Panc1 (cell line): ENCODE results near the gene BTG4. TPM values are rescaled to one million over a fixed set of nuclear protein-coding genes. Genes with fewer than 3 reads are reported as not detected.
A peak's percentile ranks its signal among the peaks of the same experiment; 100 is the strongest.

Source experiments
- ATAC-seq: fragments of 200-7000 bp; cut with Tn5 transposase; 2 replicates; pipeline ENCODE4 v1.9.1; 2020; ENCODE audit warnings: mild to moderate bottlenecking, moderate library complexity
- BruUV-seq: library from RNA; stranded (reverse); fragments of 400-500 nt; replicated peaks from 2 replicates; lab custom pipeline; 2021; lab: Mats Ljungman, UMichigan
- CTCF ChIA-PET: fragments of 300-600 bp; sonication (Branson Sonifier 250); formaldehyde crosslinking; loops from one replicate; lab custom pipeline; 2022; ENCODE audit warnings: antibody characterized with exemption; lab: Charles Lee
- POLR2A ChIA-PET: fragments of 300-600 bp; sonication (Branson Sonifier 250); formaldehyde crosslinking; loops from one replicate; lab custom pipeline; 2022; ENCODE audit warnings: antibody characterized with exemption; lab: Charles Lee
- DNase-seq: peaks from one replicate; pipeline ENCODE4 v3.0.0-alpha.2; 2010; ENCODE audit warnings: low read depth, low spot score
- H3K27ac ChIP-seq: 2 replicates; pipeline ENCODE4 v1.5.1; 2011; ENCODE audit warnings: mild to moderate bottlenecking, low read length, inconsistent platforms
- H3K27me3 ChIP-seq: fragments of 200-500 bp; sonication (Bioruptor generic); 2 replicates; pipeline ENCODE4 v1.6.0; 2014; ENCODE audit warnings: low read length, inconsistent platforms; ENCODE audit not compliant: control insufficient read depth, insufficient read depth
- H3K36me3 ChIP-seq: fragments of 200-500 bp; sonication (Bioruptor generic); 2 replicates; pipeline ENCODE4 v1.5.1; 2014; ENCODE audit warnings: inconsistent platforms, mild to moderate bottlenecking, low read length, moderate library complexity; ENCODE audit not compliant: control insufficient read depth, insufficient read depth
- H3K4me1 ChIP-seq: 2 replicates; pipeline ENCODE4 v1.5.1; 2011; ENCODE audit warnings: inconsistent platforms, mild to moderate bottlenecking, low read length, moderate library complexity; ENCODE audit not compliant: control insufficient read depth, insufficient read depth
- H3K4me3 ChIP-seq, 2 experiments: 2 replicates each; pipeline ENCODE4 v1.5.1; 2011 to 2012; ENCODE audit warnings: low read depth in 2 of 2, low read length in 2 of 2, mild to moderate bottlenecking in 2 of 2, inconsistent platforms in 1 of 2, moderate library complexity in 1 of 2
- H3K9me3 ChIP-seq: fragments of 200-500 bp; sonication (Bioruptor generic); 2 replicates; pipeline ENCODE4 v1.5.1; 2014; ENCODE audit warnings: low read depth, mild to moderate bottlenecking, inconsistent platforms, low read length, moderate library complexity; ENCODE audit not compliant: control insufficient read depth, insufficient read depth
- CTCF ChIP-seq: fragments of 450-650 bp; IDR thresholded peaks from 2 replicates; pipeline ENCODE4 v1.5.1; 2017; ENCODE audit warnings: mild to moderate bottlenecking
- POLR2AphosphoS5 ChIP-seq: IDR thresholded peaks from 2 replicates; pipeline ENCODE4 v1.6.1; 2012; ENCODE audit warnings: mild to moderate bottlenecking, low read depth, low read length, moderate library complexity
- SIN3A ChIP-seq: IDR thresholded peaks from 2 replicates; pipeline ENCODE4 v1.6.1; 2012; ENCODE audit warnings: low read depth, mild to moderate bottlenecking, low read length, moderate library complexity, borderline replicate concordance; ENCODE audit not compliant: insufficient read depth
- TCF7L2 ChIP-seq: IDR thresholded peaks from 2 replicates; pipeline ENCODE4 v1.6.1; 2011; ENCODE audit warnings: mild to moderate bottlenecking, low read depth, low read length, inconsistent platforms
- in situ Hi-C: cut with HindIII; loops from 2 replicates; pipeline ENCODE4 v1.10.0; 2016; ENCODE audit warnings: low sequenced_read_pairs, low pct_unique_long_range_greater_than_20kb
- intact Hi-C: fragments of 100-400 bp; cut with micrococcal nuclease; formaldehyde crosslinking; loops from one replicate; pipeline ENCODE4 v1.10.0; 2022; ENCODE audit not compliant: unreplicated experiment
- total RNA-seq: library from RNA; stranded (reverse); gene quantifications from one replicate; pipeline ENCODE4 v1.2.1, GENCODE V29; 2021; ENCODE audit not compliant: unreplicated experiment
- TF ChIP-seq, protein P1 (sequence below), 2 experiments: IDR thresholded peaks; 2 replicates each; pipeline ENCODE4 v1.6.1; 2011 to 2012; ENCODE audit warnings: low read depth in 2 of 2, control low read depth in 1 of 2, low read length in 1 of 2, mild to moderate bottlenecking in 1 of 2, moderate library complexity in 1 of 2; ENCODE audit not compliant: insufficient read depth in 1 of 2

The BTG4 gene
- total RNA-seq, 1 experiment from 2014 or later, result not detected

GRCh38 chr11:111456086-111456858, 55.9 kb downstream of the BTG4 start:
- no peak overlapping the region for H3K27ac ChIP-seq
- TF ChIP-seq POLR2AphosphoS5 (no peak), TCF7L2 (no peak), CTCF (no peak), SIN3A (no peak)
- TF ChIP-seq, protein P1, sequence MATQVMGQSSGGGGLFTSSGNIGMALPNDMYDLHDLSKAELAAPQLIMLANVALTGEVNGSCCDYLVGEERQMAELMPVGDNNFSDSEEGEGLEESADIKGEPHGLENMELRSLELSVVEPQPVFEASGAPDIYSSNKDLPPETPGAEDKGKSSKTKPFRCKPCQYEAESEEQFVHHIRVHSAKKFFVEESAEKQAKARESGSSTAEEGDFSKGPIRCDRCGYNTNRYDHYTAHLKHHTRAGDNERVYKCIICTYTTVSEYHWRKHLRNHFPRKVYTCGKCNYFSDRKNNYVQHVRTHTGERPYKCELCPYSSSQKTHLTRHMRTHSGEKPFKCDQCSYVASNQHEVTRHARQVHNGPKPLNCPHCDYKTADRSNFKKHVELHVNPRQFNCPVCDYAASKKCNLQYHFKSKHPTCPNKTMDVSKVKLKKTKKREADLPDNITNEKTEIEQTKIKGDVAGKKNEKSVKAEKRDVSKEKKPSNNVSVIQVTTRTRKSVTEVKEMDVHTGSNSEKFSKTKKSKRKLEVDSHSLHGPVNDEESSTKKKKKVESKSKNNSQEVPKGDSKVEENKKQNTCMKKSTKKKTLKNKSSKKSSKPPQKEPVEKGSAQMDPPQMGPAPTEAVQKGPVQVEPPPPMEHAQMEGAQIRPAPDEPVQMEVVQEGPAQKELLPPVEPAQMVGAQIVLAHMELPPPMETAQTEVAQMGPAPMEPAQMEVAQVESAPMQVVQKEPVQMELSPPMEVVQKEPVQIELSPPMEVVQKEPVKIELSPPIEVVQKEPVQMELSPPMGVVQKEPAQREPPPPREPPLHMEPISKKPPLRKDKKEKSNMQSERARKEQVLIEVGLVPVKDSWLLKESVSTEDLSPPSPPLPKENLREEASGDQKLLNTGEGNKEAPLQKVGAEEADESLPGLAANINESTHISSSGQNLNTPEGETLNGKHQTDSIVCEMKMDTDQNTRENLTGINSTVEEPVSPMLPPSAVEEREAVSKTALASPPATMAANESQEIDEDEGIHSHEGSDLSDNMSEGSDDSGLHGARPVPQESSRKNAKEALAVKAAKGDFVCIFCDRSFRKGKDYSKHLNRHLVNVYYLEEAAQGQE (IDR thresholded peaks at IDR 0.05; ENCODE audit: insufficient read depth in 1 of 2, low read depth in 2 of 2, low read length in 1 of 2), result no peak
- no peaks in the 10 kb centered on the region for H3K4me1 ChIP-seq
- no peaks in the 10 kb centered on the region for H3K9me3 ChIP-seq
- DNase-seq (no peak), ATAC-seq (no peak)
- H3K4me3 ChIP-seq, result no peak overlapping the region
- POLR2A ChIA-PET, result no interaction called here
- H3K36me3 ChIP-seq, result no peaks in the 10 kb centered on the region
- in situ Hi-C loops, result no loop called here
- CTCF ChIA-PET, result no interaction called here
- H3K27me3 ChIP-seq, result peaks cover 3% of the 10 kb centered on the region
- no TSS peak for BruUV-seq
- intact Hi-C loops, result no loop called here

GRCh38 chr11:111455291-111456085, 56.7 kb downstream of the BTG4 start:
- ATAC-seq (peak; percentile 22), DNase-seq (no peak)
- Histone ChIP-seq H3K4me1 (no peaks in the 10 kb centered on the region), H3K36me3 (no peaks in the 10 kb centered on the region), H3K27me3 (peaks cover 3% of the 10 kb centered on the region), H3K27ac (no peak overlapping the region), H3K9me3 (no peaks in the 10 kb centered on the region), H3K4me3 (no peak overlapping the region)
- no TSS peak for BruUV-seq
- TF ChIP-seq CTCF, result no peak
- TF ChIP-seq TCF7L2, result no peak
- no peak for TF ChIP-seq POLR2AphosphoS5
- no peak for TF ChIP-seq SIN3A
- TF ChIP-seq, protein P1 (IDR thresholded peaks at IDR 0.05; ENCODE audit: insufficient read depth in 1 of 2, low read depth in 2 of 2, low read length in 1 of 2), result no peak
- POLR2A ChIA-PET, result no interaction called here
- intact Hi-C loops, result no loop called here
- CTCF ChIA-PET, result interaction anchor here (0.6 to 1.0 kb wide), 2 partner anchors 95 to 172 kb away, joined by 3 to 4 read pairs; no protein-coding TSS in a partner anchor
- in situ Hi-C loops, result no loop called here
